Mucosa of gallbladder (tissue), 1 donor: ENCODE measurements around the gene MYO7B. TPM values are rescaled to one million over a fixed set of nuclear protein-coding genes. Genes with fewer than 3 reads are reported as not detected.

Source experiments
- DNase-seq: peaks from one replicate; pipeline ENCODE4 v3.0.0-alpha.2; 2020; ENCODE audit warnings: low spot score
- total RNA-seq: library from RNA; stranded (reverse); gene quantifications from one replicate; pipeline ENCODE4 v1.2.1, GENCODE V29; 2021
- donor health status: DM: no; HTN: no; CAD: no.

Gene MYO7B
- total RNA-seq, 1 donor from 2014 or later = 125 TPM

DNA sequence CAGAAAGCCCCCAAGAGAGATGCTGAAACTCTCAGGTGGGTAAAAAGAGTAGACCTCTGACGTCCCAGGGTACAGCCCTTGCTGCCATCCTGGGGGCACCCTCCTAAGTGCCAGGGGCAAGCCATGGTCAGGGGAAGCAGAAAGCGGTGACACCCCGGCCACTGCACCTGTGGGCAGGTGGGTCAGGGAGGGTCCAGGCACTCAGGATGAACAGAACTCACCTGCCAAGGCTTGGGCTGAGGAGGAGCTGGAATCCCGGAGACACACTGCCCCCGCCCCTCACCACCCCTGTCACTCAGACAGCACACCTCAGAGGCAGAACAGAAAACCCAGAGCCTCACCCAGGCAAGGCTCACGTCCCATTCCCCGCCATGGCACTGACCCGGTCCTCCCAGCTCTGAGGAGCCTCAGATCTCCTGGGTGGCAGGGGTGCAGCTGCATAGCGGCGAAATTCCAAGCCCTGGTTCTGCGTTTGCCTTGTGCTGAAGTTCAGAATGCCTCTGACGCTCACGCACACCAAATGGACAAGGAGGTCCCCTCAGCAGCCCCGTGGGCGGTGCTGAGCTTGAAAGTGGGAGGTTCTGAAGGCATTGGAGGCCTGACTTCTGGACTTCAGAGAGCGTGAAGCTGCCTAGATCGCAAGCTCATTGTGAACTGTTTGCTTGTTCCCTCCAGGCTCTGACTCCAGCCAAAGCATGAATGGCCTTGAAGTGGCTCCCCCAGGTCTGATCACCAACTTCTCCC, 114.7 kb downstream of the MYO7B start:
- DNase-seq = no peak

GRCh38 chr2:127650785-127651380, 115.4 kb downstream of the MYO7B start:
- no peak for DNase-seq

GRCh38 chr2:127651381-127651809, 115.9 kb downstream of the MYO7B start:
- DNase-seq = no peak

GRCh38 chr2:127651971-127652550, 116.6 kb downstream of the MYO7B start:
- DNase-seq = peak; percentile 84

GRCh38 chr2:127652786-127653357, 117.4 kb downstream of the MYO7B start:
- no peak for DNase-seq

DNA sequence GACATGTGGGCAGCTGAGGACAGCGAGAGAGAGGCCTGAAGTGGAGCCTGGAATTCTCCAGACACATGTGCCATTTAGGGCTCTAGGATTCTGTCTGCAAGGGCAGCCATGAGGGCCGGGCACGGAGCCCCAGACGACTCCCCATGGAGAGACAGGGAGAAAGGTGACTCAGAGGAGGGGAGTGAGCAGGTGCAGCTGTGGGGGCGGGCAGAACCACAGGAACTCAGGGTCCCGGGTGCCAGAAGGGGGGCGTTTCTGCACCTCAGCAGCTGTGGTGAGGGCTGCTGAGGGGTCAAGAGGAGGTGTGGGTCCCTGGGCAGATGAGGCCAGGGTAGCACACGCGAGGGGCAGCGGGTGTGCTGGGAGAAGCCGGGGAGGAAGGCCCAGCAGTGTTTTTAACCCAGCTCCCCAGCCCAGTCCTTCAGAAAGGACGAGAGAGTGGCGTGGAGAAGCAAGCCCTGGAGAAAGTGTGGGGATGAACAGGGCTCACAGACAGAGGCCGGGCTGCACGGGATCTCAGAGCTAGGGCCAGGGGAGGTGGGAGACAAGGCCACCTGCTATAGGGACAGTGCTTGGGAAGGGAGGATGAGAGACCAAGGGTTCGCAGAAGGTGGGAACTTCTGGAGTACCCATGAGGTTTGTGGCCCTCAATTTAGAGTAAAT, 118.1 kb downstream of the MYO7B start:
- no peak for DNase-seq

- no peak for DNase-seq
These were observed 118.8 kb downstream of the MYO7B start for GRCh38 chr2:127654084-127654837.

DNA sequence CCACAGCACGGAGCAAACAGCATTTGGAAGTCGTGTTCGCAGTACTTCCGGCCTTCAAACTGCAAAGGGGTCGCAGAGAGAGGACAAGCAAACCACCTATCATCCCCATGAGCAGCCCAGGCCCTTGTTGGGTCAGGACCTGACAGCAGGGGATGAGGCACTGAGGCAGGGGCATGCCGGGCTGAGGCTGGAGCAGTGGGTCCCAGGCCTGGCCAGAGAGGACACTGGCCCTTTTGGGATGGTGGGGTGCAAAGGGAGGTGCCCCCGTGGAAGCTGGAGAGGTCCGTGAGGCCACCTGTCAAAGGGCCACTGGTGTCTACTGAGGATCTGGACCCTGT, 119.3 kb downstream of the MYO7B start:
- no peak for DNase-seq

DNA sequence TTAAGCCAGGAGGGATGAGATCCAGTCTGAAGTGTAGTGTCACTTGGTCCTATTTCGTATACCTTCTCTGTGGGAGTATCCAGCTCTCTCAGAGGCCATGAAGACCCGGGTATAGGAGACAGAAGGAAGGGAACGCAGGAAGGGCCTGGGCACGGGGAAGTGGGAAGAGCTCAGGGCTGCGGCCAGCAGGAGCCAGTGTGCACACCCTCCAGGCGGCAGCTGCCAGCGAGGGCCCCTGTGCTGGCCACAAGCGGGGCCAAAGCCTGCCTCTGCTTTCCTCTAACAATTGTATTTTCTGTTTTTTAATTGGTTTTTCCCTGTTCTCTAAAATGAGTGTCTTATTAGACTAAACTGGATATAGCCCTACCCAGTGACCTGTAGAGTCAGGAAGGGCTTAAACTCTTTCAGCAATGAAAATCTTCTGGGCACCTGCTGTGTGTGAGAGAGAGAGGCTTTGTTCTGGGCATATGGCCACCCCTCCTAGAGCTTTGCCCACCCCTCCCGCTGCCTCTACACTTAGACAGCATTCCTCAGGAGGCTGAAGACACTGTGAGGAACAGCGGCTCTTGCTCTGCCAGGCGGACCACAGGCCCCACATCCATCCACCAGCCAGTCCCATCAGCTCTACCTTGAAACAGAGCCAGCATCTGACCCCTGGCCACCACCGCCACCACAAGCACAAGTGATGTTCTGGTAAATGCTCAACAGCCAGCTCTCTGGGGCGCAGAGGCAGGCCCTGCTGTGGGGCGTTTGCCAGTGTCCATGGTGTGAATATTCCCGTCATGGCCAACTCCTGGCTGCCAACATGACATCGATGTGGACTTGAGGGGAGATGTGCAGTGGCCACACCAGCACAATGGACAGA, 120.0 kb downstream of the MYO7B start:
- no peak for DNase-seq

DNA sequence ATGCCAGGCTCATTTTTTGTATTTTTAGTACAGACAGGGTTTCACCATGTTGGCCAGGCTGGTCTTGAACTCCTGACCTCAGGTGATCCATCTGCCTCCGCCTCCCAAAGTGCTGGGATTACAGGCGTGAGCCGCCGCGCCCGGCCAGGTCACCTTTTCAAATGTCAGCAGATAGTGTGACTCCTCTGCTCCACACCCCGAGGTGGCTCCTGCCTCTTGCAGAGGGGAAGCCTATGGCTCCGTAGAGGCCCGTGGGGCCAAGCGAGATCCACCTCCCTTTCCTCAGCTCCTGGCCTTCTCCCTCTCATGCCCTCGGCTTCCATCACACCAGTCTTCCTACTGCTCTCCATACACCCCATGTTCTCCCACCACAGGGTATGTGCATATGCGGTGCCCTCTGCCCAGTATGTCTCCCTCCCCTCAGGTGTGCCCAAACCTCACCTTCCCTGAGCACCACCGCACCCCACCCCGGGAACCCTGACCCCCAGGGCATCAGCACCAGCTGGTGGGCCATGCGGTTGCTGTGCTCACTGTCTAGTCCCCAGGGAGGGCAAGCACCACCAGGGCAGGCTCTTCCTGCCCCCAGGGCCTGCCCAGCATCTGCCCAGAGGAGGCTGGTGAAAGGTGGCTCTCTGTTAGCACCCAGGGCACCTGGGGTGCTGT, 121.2 kb downstream of the MYO7B start:
- DNase-seq = no peak

DNA sequence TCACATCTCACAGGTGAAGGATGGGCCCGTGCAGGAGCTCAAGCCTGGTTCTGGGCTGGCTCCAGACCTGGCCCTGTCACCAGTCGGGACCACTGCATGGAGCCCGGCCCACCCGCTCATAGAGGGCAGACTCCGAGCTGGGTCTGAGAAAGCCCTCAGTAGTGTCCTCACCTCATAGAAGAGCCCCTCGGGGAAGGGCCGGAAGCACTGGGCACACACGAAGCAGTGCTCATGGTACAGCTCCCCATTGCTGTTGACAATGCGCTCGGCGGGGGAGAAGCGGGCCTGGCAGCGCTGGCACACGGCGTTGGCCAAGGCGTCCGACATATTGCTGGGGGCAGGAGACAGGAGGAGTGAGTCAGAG, 121.7 kb downstream of the MYO7B start:
- DNase-seq = no peak

DNA sequence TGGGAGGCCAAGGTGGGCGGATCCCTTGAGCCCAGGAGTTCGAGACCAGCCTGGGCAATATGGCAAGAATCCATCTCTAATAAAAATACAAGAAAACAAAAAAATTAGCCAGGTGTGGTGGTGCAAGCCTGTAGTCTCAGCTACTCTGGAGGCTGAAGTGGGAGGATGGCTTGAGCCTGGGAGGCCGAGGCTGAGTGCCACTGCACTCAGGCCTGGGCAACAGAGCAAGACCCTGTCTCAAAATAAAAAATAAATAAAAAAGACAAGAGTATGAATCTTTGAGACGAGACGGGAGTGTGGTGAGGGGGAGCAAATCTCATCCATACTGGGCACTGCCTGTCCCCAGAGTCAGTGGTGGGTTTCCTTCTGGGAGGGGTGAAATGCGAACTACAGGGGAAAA, 122.7 kb downstream of the MYO7B start:
- no peak for DNase-seq

DNA sequence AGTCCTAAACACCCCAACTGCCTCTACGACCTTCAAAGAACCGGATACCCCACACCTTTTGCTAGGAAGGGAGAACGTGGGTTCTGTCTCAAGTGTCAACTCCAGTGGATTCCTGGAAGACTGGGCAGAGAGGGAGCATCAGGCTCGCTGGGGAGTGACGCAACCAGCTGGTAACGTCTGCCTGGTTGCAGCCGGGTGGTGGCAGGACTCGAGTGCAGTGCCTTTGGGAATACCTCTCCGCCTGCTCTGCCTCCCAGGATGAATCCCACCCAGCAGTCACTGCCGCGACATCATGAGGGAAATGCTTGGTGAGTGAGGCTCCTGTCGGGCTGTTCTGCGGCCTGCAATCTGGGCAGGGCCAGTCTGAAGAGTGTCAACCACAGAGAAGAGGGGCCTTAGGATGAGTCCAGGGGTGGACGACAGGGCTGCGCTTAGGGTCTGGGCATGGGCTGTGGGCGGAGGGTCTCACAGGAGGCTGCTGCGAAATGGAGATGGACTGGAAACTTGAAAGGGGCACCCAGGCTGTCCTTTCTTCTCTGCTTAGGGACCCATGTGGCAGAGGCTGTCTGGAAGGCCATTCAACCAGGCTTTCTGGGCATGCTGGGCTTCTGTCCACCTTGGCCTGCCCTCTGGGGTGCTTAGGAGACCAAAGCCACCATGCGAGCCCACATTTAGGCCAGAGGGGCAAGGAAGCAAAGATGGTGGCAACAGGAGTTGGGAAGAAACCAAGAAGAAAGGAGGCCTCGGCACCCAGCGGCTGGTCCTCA, 123.3 kb downstream of the MYO7B start:
- no peak for DNase-seq

DNA sequence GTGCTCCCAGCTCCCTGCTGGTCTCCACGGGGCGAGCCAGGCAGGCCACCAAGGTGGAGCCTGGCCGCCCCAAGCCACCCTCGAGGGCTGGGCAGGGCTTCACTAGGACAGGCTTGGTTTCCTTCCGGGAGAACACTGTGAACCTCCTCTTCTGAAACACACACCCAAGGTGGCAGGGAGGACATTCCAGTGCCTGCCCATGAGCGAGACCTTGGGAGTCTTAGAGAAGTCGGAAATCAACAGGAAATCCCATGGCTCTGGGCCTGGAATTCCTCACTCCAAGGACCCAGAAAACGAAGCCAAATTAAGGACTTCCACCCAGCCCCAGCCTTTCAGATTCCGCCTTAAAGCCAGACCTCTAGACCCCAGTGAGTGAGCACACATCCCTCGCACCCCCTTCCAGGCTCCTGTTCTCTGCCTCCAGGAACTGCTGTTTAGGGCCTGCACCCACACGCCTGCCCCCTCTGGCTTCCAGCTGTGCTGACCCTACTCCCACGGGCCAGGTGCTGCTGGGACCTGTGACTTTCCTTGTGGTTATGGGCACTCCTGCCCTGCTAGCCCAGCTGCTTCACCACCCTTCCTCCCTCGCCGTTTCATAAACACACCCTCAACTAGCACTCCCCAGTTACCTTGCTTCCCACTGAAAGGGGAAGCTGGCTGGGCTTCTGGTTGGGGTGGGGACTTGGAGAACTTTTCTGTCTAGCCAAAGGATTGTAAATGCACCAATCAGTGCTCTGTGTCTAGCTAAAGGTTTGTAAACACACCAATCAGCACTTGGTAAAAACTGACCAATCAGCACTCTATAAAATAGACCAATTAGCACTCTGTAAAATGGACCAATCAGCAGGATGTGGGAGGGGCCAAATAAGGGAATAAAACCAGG, 124.2 kb downstream of the MYO7B start:
- no peak for DNase-seq

GRCh38 chr2:127660291-127660578, 124.8 kb downstream of the MYO7B start:
- no peak for DNase-seq

DNA sequence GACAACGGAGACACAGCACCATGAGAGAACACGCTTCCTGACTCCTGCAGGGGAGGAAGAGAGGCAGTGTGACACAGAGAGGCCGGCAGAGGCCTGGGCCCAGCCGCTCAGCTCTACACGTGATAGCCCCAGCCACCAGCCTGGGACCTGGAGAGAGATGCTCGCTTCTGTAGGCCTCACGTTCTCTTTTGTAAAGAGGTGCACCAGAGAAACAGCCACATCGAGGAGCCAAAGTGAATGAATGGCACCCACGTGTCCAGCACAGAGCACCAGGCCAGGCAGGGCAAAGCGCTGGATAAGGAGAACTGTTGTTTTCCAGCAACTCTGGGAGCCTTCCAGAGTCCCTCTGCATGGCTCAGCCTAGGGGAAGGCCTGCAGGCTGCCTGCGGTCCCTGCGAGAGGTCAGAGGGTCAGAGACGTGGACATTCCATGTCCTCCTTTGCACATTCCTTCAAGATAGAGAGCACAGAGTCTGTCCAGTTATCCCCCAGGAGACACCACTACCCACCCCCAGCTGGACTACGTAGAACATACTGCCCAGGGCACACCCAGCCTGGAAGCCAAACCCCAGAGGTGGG, 125.7 kb downstream of the MYO7B start:
- DNase-seq = no peak

- DNase-seq = no peak
These were observed 126.5 kb downstream of the MYO7B start for GRCh38 chr2:127661949-127662510.
